ENCODE data around the gene CYFIP1.

CYFIP1 gene

GRCh38 chr15:22918056-22918455 lies 62.1 kb downstream of the CYFIP1 start:
- no peak for DNase-seq (ENCODE audit: low read depth in 2 of 2)

GRCh38 chr15:22917556-22917955 lies 62.6 kb downstream of the CYFIP1 start:
- no peak for DNase-seq (ENCODE audit: low read depth in 2 of 2)

GRCh38 chr15:22916606-22917350 lies 63.4 kb downstream of the CYFIP1 start:
- DNase-seq (ENCODE audit: low read depth in 2 of 2): no peak

- DNase-seq (ENCODE audit: low read depth in 2 of 2): no peak
These were observed 64.2 kb downstream of the CYFIP1 start for GRCh38 chr15:22915866-22916515.

- DNase-seq (ENCODE audit: low read depth in 2 of 2): no peak
These were observed 66.4 kb downstream of the CYFIP1 start for GRCh38 chr15:22913646-22914380.

GRCh38 chr15:22912256-22912655 lies 67.9 kb downstream of the CYFIP1 start:
- no peak for DNase-seq (ENCODE audit: low read depth in 2 of 2)

GRCh38 chr15:22911306-22911705 lies 68.9 kb downstream of the CYFIP1 start:
- DNase-seq (ENCODE audit: low read depth in 2 of 2): no peak

GRCh38 chr15:22908830-22909229 lies 71.3 kb downstream of the CYFIP1 start:
- DNase-seq (ENCODE audit: low read depth in 2 of 2): no peak

- no peak for DNase-seq (ENCODE audit: low read depth in 2 of 2)
These were observed 72.8 kb downstream of the CYFIP1 start for GRCh38 chr15:22907161-22907950.

- no peak for DNase-seq (ENCODE audit: low read depth in 2 of 2)
These were observed 75.4 kb downstream of the CYFIP1 start for GRCh38 chr15:22904736-22905135.

- no peak for DNase-seq (ENCODE audit: low read depth in 2 of 2)
These were observed 76.1 kb downstream of the CYFIP1 start for GRCh38 chr15:22903961-22904534.

GRCh38 chr15:22903427-22903826 lies 76.7 kb downstream of the CYFIP1 start:
- no peak for DNase-seq (ENCODE audit: low read depth in 2 of 2)

GRCh38 chr15:22902981-22903380 lies 77.2 kb downstream of the CYFIP1 start:
- DNase-seq (ENCODE audit: low read depth in 2 of 2): no peak

GRCh38 chr15:22902578-22902977 lies 77.6 kb downstream of the CYFIP1 start:
- DNase-seq (ENCODE audit: low read depth in 2 of 2): no peak

- DNase-seq (ENCODE audit: low read depth in 2 of 2): no peak
These were observed 78.1 kb downstream of the CYFIP1 start for GRCh38 chr15:22902046-22902445.

GRCh38 chr15:22895465-22896190 lies 84.5 kb downstream of the CYFIP1 start:
- DNase-seq (ENCODE audit: low read depth in 2 of 2): no peak

- DNase-seq (ENCODE audit: low read depth in 2 of 2): no peak
These were observed 86.3 kb downstream of the CYFIP1 start for GRCh38 chr15:22893881-22894280.

GRCh38 chr15:22893081-22893480 lies 87.1 kb downstream of the CYFIP1 start:
- DNase-seq (ENCODE audit: low read depth in 2 of 2): no peak

GRCh38 chr15:22892333-22892732 lies 87.8 kb downstream of the CYFIP1 start:
- DNase-seq (ENCODE audit: low read depth in 2 of 2): no peak

- DNase-seq (ENCODE audit: low read depth in 2 of 2): no peak
These were observed 88.5 kb downstream of the CYFIP1 start for GRCh38 chr15:22891426-22892210.
